Endothelial cell of umbilical vein (primary cell): Measurements from ENCODE around the gene MATK. TPM values are rescaled to one million over a fixed set of nuclear protein-coding genes. Genes with fewer than 3 reads are reported as not detected.

ENCODE experiments used
- BruUV-seq: library from RNA; stranded (reverse); fragments of 400-500 nt; replicated peaks from 2 replicates; lab custom pipeline; 2021; lab: Mats Ljungman, UMichigan
- CTCF ChIA-PET: fragments of 300-600, 350-600 bp; sonication (Branson Sonifier 250); formaldehyde crosslinking; loops from one replicate; lab custom pipeline; 2021; ENCODE audit warnings: antibody characterized with exemption, inconsistent platforms; lab: Charles Lee
- POLR2A ChIA-PET: fragments of 300-600, 350-600 bp; sonication (Branson Sonifier 250); formaldehyde crosslinking; loops from one replicate; lab custom pipeline; 2021; ENCODE audit warnings: antibody characterized with exemption, inconsistent platforms; lab: Charles Lee
- DNase-seq: peaks from one replicate; pipeline ENCODE4 v3.0.0-alpha.2; 2011; ENCODE audit warnings: low read depth, low spot score
- FAIRE-seq: peaks from 2 replicates; lab custom pipeline; 2011; peaks lifted over from hg19 to GRCh38; lab: Jason Lieb, UNC
- H2AFZ ChIP-seq: 2 replicates; pipeline ENCODE4 v1.6.0; 2012; ENCODE audit warnings: low read depth, low read length, control low read depth, inconsistent platforms
- H3K27ac ChIP-seq: 2 replicates; pipeline ENCODE4 v1.5.1; 2011; ENCODE audit warnings: low read depth, mild to moderate bottlenecking, control low read depth, low read length, moderate library complexity; ENCODE audit not compliant: insufficient read depth
- H3K27me3 ChIP-seq, 2 experiments: 2 replicates each; pipeline versions ENCODE4 v1.6.0 to v1.6.1; 2011; ENCODE audit warnings: low read length in 2 of 2, mixed read lengths in 1 of 2; ENCODE audit not compliant: control insufficient read depth in 2 of 2, insufficient read depth in 2 of 2
- H3K36me3 ChIP-seq, 2 experiments: 2 replicates in 1 of 2; 3 replicates in 1 of 2; pipeline ENCODE4 v1.5.1; 2011; ENCODE audit warnings: low read length in 2 of 2, mild to moderate bottlenecking in 1 of 2, moderate library complexity in 1 of 2; ENCODE audit not compliant: control insufficient read depth in 2 of 2, insufficient read depth in 2 of 2; ENCODE audit errors: extremely low read depth in 1 of 2
- H3K4me1 ChIP-seq: 3 replicates; pipeline ENCODE4 v1.5.1; 2011; ENCODE audit warnings: mild to moderate bottlenecking, low read length; ENCODE audit not compliant: control insufficient read depth, insufficient read depth; ENCODE audit errors: extremely low read depth
- H3K4me2 ChIP-seq: 2 replicates; pipeline ENCODE4 v1.6.1; 2011; ENCODE audit warnings: low read length, control low read depth, mixed read lengths; ENCODE audit not compliant: insufficient read depth
- H3K4me3 ChIP-seq, 3 experiments: fragments of 200-600 bp in 1 of 3; sonication (generic), shearing (Covaris generic) in 1 of 3; replicated peaks in 1 of 3; 2 replicates each; pipeline ENCODE4 v1.5.1; 2011 to 2016; ENCODE audit warnings: control low read depth in 3 of 3, low read length in 3 of 3, mild to moderate bottlenecking in 2 of 3, inconsistent platforms in 1 of 3, low read depth in 1 of 3, moderate library complexity in 1 of 3; ENCODE audit not compliant: insufficient read depth in 1 of 3
- H3K79me2 ChIP-seq: 2 replicates; pipeline ENCODE4 v1.6.0; 2012; ENCODE audit warnings: low read length, inconsistent platforms; ENCODE audit not compliant: control insufficient read depth, insufficient read depth
- H3K9ac ChIP-seq: replicated peaks from 2 replicates; pipeline ENCODE3; 2011; ENCODE audit warnings: low read length, control low read depth; ENCODE audit not compliant: insufficient read depth; ENCODE audit errors: extremely low read depth
- H3K9me1 ChIP-seq: replicated peaks from 3 replicates; pipeline ENCODE4 v1.6.0; 2011; ENCODE audit warnings: mild to moderate bottlenecking, low read length; ENCODE audit not compliant: control insufficient read depth, insufficient read depth; ENCODE audit errors: extremely low read depth
- H3K9me3 ChIP-seq: replicated peaks from 2 replicates; pipeline ENCODE4 v1.5.1; 2012; ENCODE audit warnings: low read length, inconsistent platforms; ENCODE audit not compliant: control insufficient read depth, insufficient read depth
- H4K20me1 ChIP-seq: replicated peaks from 2 replicates; pipeline ENCODE3; 2011; ENCODE audit warnings: mild to moderate bottlenecking, low read length; ENCODE audit not compliant: control insufficient read depth, insufficient read depth; ENCODE audit errors: extremely low read depth
- CTCF ChIP-seq, 2 donors: IDR thresholded peaks; 1 replicate in 1 of 2; 2 replicates in 1 of 2; pipeline ENCODE4 v1.5.1; 2011; ENCODE audit warnings: low read length in 2 of 2, mild to moderate bottlenecking in 2 of 2, moderate library complexity in 2 of 2, control low read depth in 1 of 2, inconsistent platforms in 1 of 2, low read depth in 1 of 2; ENCODE audit not compliant: insufficient read depth in 1 of 2; ENCODE audit errors: extremely low read depth in 1 of 2
- EZH2 ChIP-seq: IDR thresholded peaks from 2 replicates; pipeline ENCODE4 v1.6.1; 2012; ENCODE audit warnings: borderline replicate concordance, low read depth, mild to moderate bottlenecking, moderate library complexity, low read length, inconsistent platforms; ENCODE audit not compliant: severe bottlenecking
- FOS ChIP-seq: IDR thresholded peaks from 2 replicates; pipeline ENCODE4 v1.6.1; 2011; ENCODE audit warnings: mild to moderate bottlenecking, low read length, moderate library complexity, borderline replicate concordance; ENCODE audit not compliant: insufficient read depth
- GATA2 ChIP-seq: IDR thresholded peaks from 2 replicates; pipeline ENCODE4 v1.7.0; 2011; ENCODE audit warnings: low read depth, mild to moderate bottlenecking, moderate library complexity, mixed read lengths, low read length; ENCODE audit not compliant: insufficient read length, insufficient read depth
- JUN ChIP-seq: IDR thresholded peaks from 2 replicates; pipeline ENCODE4 v1.6.1; 2011; ENCODE audit warnings: borderline replicate concordance, low read depth; ENCODE audit not compliant: insufficient read length, insufficient read depth
- MYC ChIP-seq: IDR thresholded peaks from one replicate; pipeline ENCODE4 v1.6.1; 2011; ENCODE audit warnings: mild to moderate bottlenecking, low read depth, low read length
- POLR2A ChIP-seq: IDR thresholded peaks from 2 replicates; pipeline ENCODE4 v1.6.1; 2012; ENCODE audit warnings: low read depth, mild to moderate bottlenecking, control low read depth, low read length
- POLR2AphosphoS5 ChIP-seq: IDR thresholded peaks from 2 replicates; pipeline ENCODE4 v1.6.1; 2012; ENCODE audit warnings: low read depth, mild to moderate bottlenecking, control low read depth, low read length, moderate library complexity; ENCODE audit not compliant: insufficient read depth
- dilution Hi-C: fragments of 300-500 bp; cut with MboI; formaldehyde crosslinking; loops from one replicate; pipeline ENCODE4 v1.15.0; 2019; ENCODE audit warnings: low sequenced_read_pairs; ENCODE audit not compliant: extremely low pct_ligation_motif_present
- intact Hi-C: fragments of 100-400 bp; cut with micrococcal nuclease; formaldehyde crosslinking; loops from one replicate; pipeline ENCODE4 v1.10.0; 2022
- polyA plus RNA-seq, 4 experiments: library from polyadenylated mRNA; depleted of rRNA in 3 of 4; stranded (reverse) in 3 of 4; unstranded in 1 of 4; fragments of >200 nt; gene quantifications; 2 replicates each; pipeline versions ENCODE4 v1.2.1 to v1.2.3, GENCODE V29; 2011 to 2012; ENCODE audit warnings: missing spikeins in 1 of 4
- total RNA-seq: library from RNA; stranded (reverse); gene quantifications from 2 replicates; pipeline ENCODE4 v1.2.3, GENCODE V29; 2021
- TF ChIP-seq, protein P1 (sequence below): IDR thresholded peaks from 2 replicates; pipeline ENCODE4 v1.6.1; 2011; ENCODE audit not compliant: insufficient read depth, insufficient read length

The MATK gene
- total and polyA plus RNA-seq, 2 donors (not counting 3 experiments of a cell fraction or from before 2014, with no cell fraction given): not detected

- Histone ChIP-seq H4K20me1 (no peaks in the 10 kb centered on the region), H3K36me3 (peaks cover 2 to 10% of the 10 kb centered on the region in 2 experiments), H3K4me2 (no peak overlapping the region), H2AFZ (no peak overlapping the region), H3K9ac (no peak overlapping the region), H3K27me3 (no peaks in the 10 kb centered on the region), H3K27ac (no peak overlapping the region), H3K4me1 (peaks cover 10% of the 10 kb centered on the region), H3K4me3 (no peak overlapping the region), H3K9me1 (no peaks in the 10 kb centered on the region), H3K9me3 (no peaks in the 10 kb centered on the region), H3K79me2 (no peaks in the 10 kb centered on the region)
- intact Hi-C loops (no loop called here), dilution Hi-C loops (no loop called here)
- no peak for TF ChIP-seq MYC
- no peak for TF ChIP-seq JUN
- no peak for TF ChIP-seq CTCF (IDR thresholded peaks at IDR 0.05; ENCODE audit: extremely low read depth in 1 of 2, insufficient read depth in 1 of 2, low read depth in 1 of 2, low read length in 2 of 2)
- no peak for TF ChIP-seq POLR2A
- TF ChIP-seq EZH2: no peak
- no peak for TF ChIP-seq GATA2
- ChIA-PET POLR2A (no interaction called here), CTCF (interaction anchor here (0.8 kb wide), 1 partner anchor 52 kb away, joined by 3 read pairs; no protein-coding TSS in a partner anchor)
- no peak for DNase-seq
- FAIRE-seq: no peak
- BruUV-seq: no TSS peak
These were observed 16.7 kb downstream of the MATK start for GRCh38 chr19:3769494-3769893.

- Histone ChIP-seq H3K4me2 (no peak overlapping the region), H3K4me1 (peaks cover 10% of the 10 kb centered on the region), H3K9me3 (no peaks in the 10 kb centered on the region), H2AFZ (no peak overlapping the region), H3K36me3 (peaks cover 2 to 10% of the 10 kb centered on the region in 2 experiments), H3K9me1 (no peaks in the 10 kb centered on the region), H3K9ac (no peak overlapping the region), H3K27ac (no peak overlapping the region), H3K79me2 (no peaks in the 10 kb centered on the region), H4K20me1 (no peaks in the 10 kb centered on the region), H3K27me3 (no peaks in the 10 kb centered on the region), H3K4me3 (no peak overlapping the region)
- ChIA-PET POLR2A (no interaction called here), CTCF (interaction anchor here (1.0 kb wide), 1 partner anchor 52 kb away, joined by 3 read pairs; no protein-coding TSS in a partner anchor)
- no peak for DNase-seq
- no peak for TF ChIP-seq JUN
- no peak for TF ChIP-seq EZH2
- no peak for TF ChIP-seq CTCF (IDR thresholded peaks at IDR 0.05; ENCODE audit: extremely low read depth in 1 of 2, insufficient read depth in 1 of 2, low read depth in 1 of 2, low read length in 2 of 2)
- TF ChIP-seq, protein P1, sequence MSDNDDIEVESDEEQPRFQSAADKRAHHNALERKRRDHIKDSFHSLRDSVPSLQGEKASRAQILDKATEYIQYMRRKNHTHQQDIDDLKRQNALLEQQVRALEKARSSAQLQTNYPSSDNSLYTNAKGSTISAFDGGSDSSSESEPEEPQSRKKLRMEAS: no peak
- TF ChIP-seq POLR2A: no peak
- no peak for TF ChIP-seq MYC
- no peak for TF ChIP-seq FOS
- no peak for TF ChIP-seq POLR2AphosphoS5
- no peak for TF ChIP-seq GATA2
- intact Hi-C loops (no loop called here), dilution Hi-C loops (no loop called here)
- FAIRE-seq: no peak
- no TSS peak for BruUV-seq
These were observed 17.5 kb downstream of the MATK start for GRCh38 chr19:3768748-3769099.
